ENCODE measurements around the gene FOXN3. TPM values are rescaled to one million over a fixed set of nuclear protein-coding genes. Genes with fewer than 3 reads are reported as not detected.

Gene FOXN3
- total RNA-seq, 1 experiment from 2014 or later, result 6.5 TPM

GRCh38 chr14:89249972-89250654 lies 166.9 kb downstream of the FOXN3 start:
- DNase-seq (ENCODE audit: low read depth), result no peak

GRCh38 chr14:89249065-89249695 lies 167.9 kb downstream of the FOXN3 start:
- DNase-seq (ENCODE audit: low read depth), result no peak

GRCh38 chr14:89248411-89249064 lies 168.5 kb downstream of the FOXN3 start:
- no peak for DNase-seq (ENCODE audit: low read depth)

GRCh38 chr14:89247457-89248122 lies 169.4 kb downstream of the FOXN3 start:
- DNase-seq (ENCODE audit: low read depth), result no peak

GRCh38 chr14:89246290-89246689 lies 170.7 kb downstream of the FOXN3 start:
- no peak for DNase-seq (ENCODE audit: low read depth)

GRCh38 chr14:89245802-89246201 lies 171.2 kb downstream of the FOXN3 start:
- no peak for DNase-seq (ENCODE audit: low read depth)

- DNase-seq (ENCODE audit: low read depth), result no peak
Measured at GRCh38 chr14:89244720-89245119, 172.3 kb downstream of the FOXN3 start.

- no peak for DNase-seq (ENCODE audit: low read depth)
Measured at GRCh38 chr14:89243741-89244140, 173.3 kb downstream of the FOXN3 start.

GRCh38 chr14:89243286-89243685 lies 173.7 kb downstream of the FOXN3 start:
- no peak for DNase-seq (ENCODE audit: low read depth)

- DNase-seq (ENCODE audit: low read depth), result no peak
Measured at GRCh38 chr14:89242652-89243279, 174.3 kb downstream of the FOXN3 start.

- no peak for DNase-seq (ENCODE audit: low read depth)
Measured at GRCh38 chr14:89241934-89242651, 174.9 kb downstream of the FOXN3 start.

GRCh38 chr14:89241257-89241656 lies 175.8 kb downstream of the FOXN3 start:
- DNase-seq (ENCODE audit: low read depth), result no peak

GRCh38 chr14:89240414-89240813 lies 176.6 kb downstream of the FOXN3 start:
- peak; percentile 55 for DNase-seq (ENCODE audit: low read depth)

GRCh38 chr14:89239023-89239422 lies 178.0 kb downstream of the FOXN3 start:
- no peak for DNase-seq (ENCODE audit: low read depth)

GRCh38 chr14:89237921-89238529 lies 179.0 kb downstream of the FOXN3 start:
- DNase-seq (ENCODE audit: low read depth), result peak; percentile 3

- no peak for DNase-seq (ENCODE audit: low read depth)
Measured at GRCh38 chr14:89236851-89237250, 180.2 kb downstream of the FOXN3 start.

GRCh38 chr14:89233184-89233583 lies 183.8 kb downstream of the FOXN3 start:
- DNase-seq (ENCODE audit: low read depth), result no peak

GRCh38 chr14:89232265-89233070 lies 184.6 kb downstream of the FOXN3 start:
- no peak for DNase-seq (ENCODE audit: low read depth)

GRCh38 chr14:89231426-89232113 lies 185.5 kb downstream of the FOXN3 start:
- no peak for DNase-seq (ENCODE audit: low read depth)
